Thoracic aorta endothelial cell (primary cell): ENCODE measurements around the gene NCKAP1. TPM values are rescaled to one million over a fixed set of nuclear protein-coding genes. Genes with fewer than 3 reads are reported as not detected.

Experiments
- small RNA-seq: library from RNA; depleted of rRNA; stranded (forward); fragments of <200 nt; gene quantifications from one replicate; pipeline ENCODE3, GENCODE V24; 2012
- total RNA-seq: library from RNA; depleted of rRNA; stranded (reverse); fragments of >200 nt; gene quantifications from 2 replicates; pipeline ENCODE4 v1.2.3, GENCODE V29; 2012

The NCKAP1 gene, protein sequence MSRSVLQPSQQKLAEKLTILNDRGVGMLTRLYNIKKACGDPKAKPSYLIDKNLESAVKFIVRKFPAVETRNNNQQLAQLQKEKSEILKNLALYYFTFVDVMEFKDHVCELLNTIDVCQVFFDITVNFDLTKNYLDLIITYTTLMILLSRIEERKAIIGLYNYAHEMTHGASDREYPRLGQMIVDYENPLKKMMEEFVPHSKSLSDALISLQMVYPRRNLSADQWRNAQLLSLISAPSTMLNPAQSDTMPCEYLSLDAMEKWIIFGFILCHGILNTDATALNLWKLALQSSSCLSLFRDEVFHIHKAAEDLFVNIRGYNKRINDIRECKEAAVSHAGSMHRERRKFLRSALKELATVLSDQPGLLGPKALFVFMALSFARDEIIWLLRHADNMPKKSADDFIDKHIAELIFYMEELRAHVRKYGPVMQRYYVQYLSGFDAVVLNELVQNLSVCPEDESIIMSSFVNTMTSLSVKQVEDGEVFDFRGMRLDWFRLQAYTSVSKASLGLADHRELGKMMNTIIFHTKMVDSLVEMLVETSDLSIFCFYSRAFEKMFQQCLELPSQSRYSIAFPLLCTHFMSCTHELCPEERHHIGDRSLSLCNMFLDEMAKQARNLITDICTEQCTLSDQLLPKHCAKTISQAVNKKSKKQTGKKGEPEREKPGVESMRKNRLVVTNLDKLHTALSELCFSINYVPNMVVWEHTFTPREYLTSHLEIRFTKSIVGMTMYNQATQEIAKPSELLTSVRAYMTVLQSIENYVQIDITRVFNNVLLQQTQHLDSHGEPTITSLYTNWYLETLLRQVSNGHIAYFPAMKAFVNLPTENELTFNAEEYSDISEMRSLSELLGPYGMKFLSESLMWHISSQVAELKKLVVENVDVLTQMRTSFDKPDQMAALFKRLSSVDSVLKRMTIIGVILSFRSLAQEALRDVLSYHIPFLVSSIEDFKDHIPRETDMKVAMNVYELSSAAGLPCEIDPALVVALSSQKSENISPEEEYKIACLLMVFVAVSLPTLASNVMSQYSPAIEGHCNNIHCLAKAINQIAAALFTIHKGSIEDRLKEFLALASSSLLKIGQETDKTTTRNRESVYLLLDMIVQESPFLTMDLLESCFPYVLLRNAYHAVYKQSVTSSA
- 250 and 301 TPM in 2 replicates for total RNA-seq

DNA sequence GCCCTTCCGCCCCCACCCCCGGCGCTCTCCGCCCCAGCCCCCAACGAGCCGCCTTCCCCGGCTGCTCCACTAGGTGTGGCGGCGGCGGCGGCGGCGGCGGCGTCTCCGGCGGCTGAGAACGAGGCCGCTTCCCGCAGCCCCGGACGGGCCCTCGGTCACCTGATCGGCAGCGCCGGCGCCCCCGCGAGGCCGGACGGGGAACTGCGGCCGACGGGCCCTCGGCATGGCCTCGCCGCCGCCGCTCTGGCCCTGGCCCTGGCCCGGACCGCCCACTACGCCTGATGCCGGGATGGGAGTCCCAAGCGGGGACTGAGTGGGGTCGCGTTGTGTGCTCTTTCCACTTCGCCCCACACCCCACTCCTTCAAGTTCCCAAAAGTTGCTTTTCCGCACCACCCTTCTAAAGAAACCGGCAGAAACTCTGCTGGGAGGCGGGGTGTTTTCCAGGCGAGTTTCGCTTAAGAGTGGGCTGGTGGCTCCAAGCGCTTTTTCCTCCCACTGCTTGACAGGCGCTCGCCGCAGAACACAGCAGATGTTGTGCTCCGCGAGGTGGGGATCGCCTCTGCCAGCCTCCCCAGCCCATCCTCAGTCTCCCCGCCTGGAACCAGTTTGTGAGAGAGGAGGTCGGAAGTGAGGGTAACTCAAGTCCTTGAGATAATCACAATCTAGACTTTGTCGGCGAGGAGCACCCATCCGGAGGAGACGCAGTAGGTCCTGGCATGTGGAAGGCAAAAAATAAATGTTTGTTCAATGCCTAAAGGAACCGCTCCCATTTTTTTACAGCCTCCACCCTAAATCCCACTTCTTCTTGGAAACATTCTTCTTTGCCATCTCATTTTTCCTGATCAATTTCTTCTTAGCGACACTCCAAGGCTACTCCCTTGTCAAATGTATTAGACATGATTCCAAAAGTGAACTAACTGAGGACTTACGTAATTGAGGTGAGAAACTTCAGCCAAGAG, at the start of gene NCKAP1:
NCKAP1 (minus strand) TSS at position 117 of the 960 bp plus-strand sequence. CDS start 358 bp downstream, outside the sequence.

DNA sequence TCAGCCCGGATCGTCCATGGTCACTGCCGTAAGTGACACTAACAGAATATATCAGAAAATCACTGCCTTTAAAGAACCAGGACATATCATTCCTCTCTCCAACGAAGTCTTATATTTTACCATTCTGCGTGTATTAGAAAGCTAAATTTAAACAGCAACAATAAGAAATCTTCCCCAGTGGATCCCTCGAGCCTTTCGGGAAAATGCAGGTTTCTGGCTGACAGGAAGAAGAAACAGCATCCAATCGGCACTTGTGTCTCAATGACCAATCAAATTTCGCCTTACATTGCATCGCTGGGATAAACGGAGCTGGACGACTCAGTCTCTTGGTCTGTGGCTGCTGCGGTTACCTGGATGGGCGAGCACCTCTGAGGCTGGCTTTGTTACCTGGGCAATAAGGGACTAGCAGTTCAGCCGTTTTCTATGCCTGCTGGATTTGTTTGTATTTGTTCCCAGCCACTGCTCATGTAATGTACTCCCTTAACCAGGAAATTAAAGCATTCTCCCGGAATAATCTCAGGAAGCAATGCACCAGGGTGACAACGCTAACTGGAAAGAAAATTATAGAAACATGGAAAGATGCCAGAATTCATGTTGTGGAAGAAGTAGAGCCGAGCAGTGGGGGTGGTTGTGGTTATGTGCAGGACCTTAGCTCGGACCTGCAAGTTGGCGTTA, 40.3 kb upstream of the NCKAP1 start, which contains the start of gene DUSP19:
DUSP19 (plus strand) TSS at position 284 of the 675 bp plus-strand sequence; CDS start at position 471, 187 bp downstream.

DNA sequence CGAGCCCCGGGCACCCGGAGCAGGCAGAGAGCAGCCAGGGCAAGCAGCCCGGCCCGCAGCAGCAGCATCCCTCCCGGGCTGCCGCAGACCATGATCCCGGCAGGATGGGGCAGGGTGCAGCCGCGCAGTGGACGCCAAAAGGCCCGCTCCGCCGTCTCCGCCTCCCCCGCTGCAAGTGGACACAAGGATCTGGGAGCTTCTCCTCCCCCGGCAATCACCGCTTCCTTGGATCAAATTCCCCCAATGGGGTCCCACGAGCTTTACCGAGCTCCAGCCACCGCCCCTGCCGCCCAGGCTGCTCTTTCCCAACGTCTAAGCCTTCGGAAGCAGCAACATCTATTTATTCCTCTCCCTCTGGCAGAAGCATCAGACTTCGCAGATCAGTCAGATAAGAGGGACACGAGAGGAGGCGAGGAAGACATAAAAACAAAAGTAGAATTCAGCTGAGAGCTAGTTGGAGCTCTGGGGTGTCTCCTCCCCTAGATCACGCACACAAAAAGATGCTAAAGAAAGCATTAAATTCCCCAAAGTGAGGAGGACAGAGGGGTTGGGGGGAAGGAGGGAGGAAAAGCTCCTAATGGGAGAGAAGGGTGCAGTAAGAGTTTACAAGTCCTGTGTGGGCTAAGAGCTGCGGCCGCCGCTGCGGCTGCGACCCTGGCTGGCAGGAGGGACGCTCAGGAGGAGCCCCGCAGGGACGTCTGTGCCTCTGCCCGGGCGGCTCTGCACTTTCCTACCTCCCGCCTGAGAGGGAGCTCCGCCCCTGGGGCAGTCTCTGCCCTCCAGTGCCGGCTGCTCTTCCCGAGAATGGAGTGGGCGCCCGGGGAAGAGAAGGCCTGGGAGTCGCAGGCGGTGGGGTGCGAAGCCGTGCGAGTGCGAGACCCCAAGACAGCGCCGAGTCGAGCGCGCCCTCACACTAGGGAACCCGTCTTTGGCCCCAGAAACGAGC, 171.5 kb downstream of the NCKAP1 start, which contains the start of gene FRZB:
FRZB (minus strand) TSS at position 177 of the 946 bp plus-strand sequence; CDS start at position 92, 85 bp downstream.

Small RNAs within 50 kb of the gene (small RNA-seq; reads per million reads assigned to genes)
- gene RF00019 (not detected), gene RF00599 (not detected), gene RNU6-1122P (not detected)

Other genes with a start within 250 kb of the NCKAP1 start
- gene FRZB, start 171.8 kb downstream of the NCKAP1 start, total RNA-seq, result not detected in 2 replicates
- gene DUSP19, start 40.3 kb upstream of the NCKAP1 start, total RNA-seq, result 2.4 TPM in 2 replicates
- gene NUP35, start 86.0 kb upstream of the NCKAP1 start, total RNA-seq, result 28.3 and 32.9 TPM in 2 replicates